Small intestine (tissue), 7 donors: ENCODE measurements around the gene ISCU. TPM values are rescaled to one million over a fixed set of nuclear protein-coding genes. Genes with fewer than 3 reads are reported as not detected.
A peak's percentile ranks its signal among the peaks of the same experiment; 100 is the strongest.
"Not testable (repeated sequence)": the region's sequence is repeated elsewhere in the genome, so short reads cannot be mapped to it uniquely, and the experiment has no call there.

Experiments used
- DNase-seq, 2 donors: peaks; one replicate each; pipeline versions ENCODE4 v3.0.0 to v3.0.0-alpha.2; 2013
- FAIRE-seq: peaks from 2 replicates; lab custom pipeline; 2012; peaks lifted over from hg19 to GRCh38; lab: Jason Lieb, UNC
- H3K27ac ChIP-seq, 3 donors: one replicate each; pipeline ENCODE4 v1.5.1; 2013; ENCODE audit warnings: low read length in 2 of 3, mild to moderate bottlenecking in 2 of 3, control low read depth in 1 of 3, inconsistent platforms in 1 of 3, low read depth in 1 of 3, moderate library complexity in 1 of 3
- H3K27me3 ChIP-seq, 3 donors: one replicate each; pipeline ENCODE4 v1.6.1; 2013; ENCODE audit warnings: low read length in 3 of 3, inconsistent platforms in 1 of 3; ENCODE audit not compliant: control insufficient read depth in 3 of 3, insufficient read depth in 3 of 3
- H3K36me3 ChIP-seq, 3 donors: one replicate each; pipeline ENCODE4 v1.6.1; 2013; ENCODE audit warnings: low read length in 3 of 3, inconsistent platforms in 1 of 3, low read depth in 1 of 3, mild to moderate bottlenecking in 1 of 3, moderate library complexity in 1 of 3; ENCODE audit not compliant: control insufficient read depth in 3 of 3, insufficient read depth in 2 of 3
- H3K4me1 ChIP-seq, 3 donors: one replicate each; pipeline ENCODE4 v1.6.1; 2013; ENCODE audit warnings: low read length in 2 of 3, inconsistent platforms in 1 of 3, low read depth in 1 of 3, mild to moderate bottlenecking in 1 of 3, moderate library complexity in 1 of 3; ENCODE audit not compliant: control insufficient read depth in 3 of 3, insufficient read depth in 2 of 3
- H3K4me3 ChIP-seq, 3 donors: one replicate each; pipeline ENCODE4 v1.5.1; 2013; ENCODE audit warnings: low read length in 3 of 3, control low read depth in 1 of 3, inconsistent platforms in 1 of 3, low read depth in 1 of 3, mild to moderate bottlenecking in 1 of 3, moderate library complexity in 1 of 3
- H3K9me3 ChIP-seq, 2 donors: one replicate each; pipeline ENCODE4 v1.6.1; 2013; ENCODE audit warnings: low read depth in 1 of 2, low read length in 1 of 2; ENCODE audit not compliant: control insufficient read depth in 2 of 2, insufficient read depth in 1 of 2
- WGBS, 3 donors: extraction: QIAGEN DNeasy Blood & Tissue Kit; methylation state at CpG; one replicate each; pipeline ENCODE4 v1.1.7; 2013; 5-methylcytosine and 5-hydroxymethylcytosine counted together
- polyA plus RNA-seq, 4 donors: library from polyadenylated mRNA; stranded (reverse) in 3 of 4; unstranded in 1 of 4; fragments of 200-250 nt in 3 of 4; fragments of 120-200 nt in 1 of 4; gene quantifications; one replicate each; pipeline versions ENCODE4 v1.2.1 to v1.2.3, GENCODE V29; 2013
- donor health status: healthy with polysubstance abuse.
- donor health status: control.
- donor health status: control.
- donor health status: Bipolar disorder and iron deficiency.
- donor health status: healthy.

ISCU gene
- polyA plus RNA-seq, 4 donors: 102 to 178 (median 132) TPM

DNA sequence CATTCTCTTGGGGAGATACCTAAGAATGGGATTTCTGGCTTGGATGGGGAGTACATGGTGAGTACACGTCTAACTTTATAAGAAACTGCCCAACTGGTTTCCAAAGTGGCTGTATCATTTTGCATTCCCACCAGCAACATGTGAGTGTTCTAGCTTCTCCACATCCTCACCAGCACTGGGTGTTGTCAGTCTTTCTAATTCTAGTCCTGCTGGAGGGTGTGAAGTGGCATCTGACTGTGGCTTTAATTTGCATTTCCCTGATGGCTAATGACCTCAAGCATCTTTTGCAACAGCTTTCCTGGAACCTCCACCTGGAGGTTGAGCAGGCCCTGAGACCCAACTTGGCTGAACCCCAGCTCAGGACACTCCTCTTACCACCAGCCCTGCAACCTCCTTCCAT lies 53.5 kb downstream of the ISCU start:
- H3K27ac ChIP-seq: no peak overlapping the region
- H3K9me3 ChIP-seq: peaks cover 0 to 3% of the 10 kb centered on the region in 2 donors
- FAIRE-seq: no peak
- DNase-seq: no peak
- no peaks in the 10 kb centered on the region for H3K36me3 ChIP-seq
- no peak overlapping the region for H3K4me3 ChIP-seq
- no peaks in the 10 kb centered on the region for H3K4me1 ChIP-seq
- WGBS, 3 donors: 83 to 100% (median 93%) methylated on average over 1 of the region's 1 CpG
- peaks cover 0 to 3% (median 0%) of the 10 kb centered on the region in 3 donors for H3K27me3 ChIP-seq

DNA sequence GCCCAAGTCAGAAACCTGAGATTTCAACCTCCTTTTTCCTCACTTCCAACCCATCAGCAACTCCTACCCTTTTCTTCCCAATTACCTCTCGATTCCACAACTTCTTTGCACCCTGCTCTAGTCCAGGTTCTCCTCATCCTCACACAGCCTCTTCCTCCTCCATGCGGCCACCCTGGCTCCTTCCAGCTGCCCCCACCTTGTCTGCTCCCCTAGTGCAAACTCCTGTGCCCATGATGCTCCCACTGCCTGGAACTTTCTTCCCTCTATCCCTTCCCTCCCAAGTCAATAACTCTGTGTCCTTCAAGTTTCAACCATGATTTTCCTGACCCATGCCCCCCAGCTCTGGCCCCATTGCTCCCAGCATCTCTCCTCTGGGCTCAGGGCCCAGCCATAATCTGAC lies 54.0 kb downstream of the ISCU start:
- FAIRE-seq: no peak
- H3K4me1 ChIP-seq: no peaks in the 10 kb centered on the region
- H3K9me3 ChIP-seq: peaks cover 0 to 3% of the 10 kb centered on the region in 2 donors
- peak overlapping the region in 1 of 3 donors; percentile 67 for H3K27ac ChIP-seq
- WGBS, 3 donors: 93 to 100% (median 96%) methylated on average over 2 of the region's 2 CpGs
- no peak for DNase-seq
- peaks cover 0 to 3% (median 0%) of the 10 kb centered on the region in 3 donors for H3K27me3 ChIP-seq
- H3K4me3 ChIP-seq: no peak overlapping the region
- no peaks in the 10 kb centered on the region for H3K36me3 ChIP-seq

DNA sequence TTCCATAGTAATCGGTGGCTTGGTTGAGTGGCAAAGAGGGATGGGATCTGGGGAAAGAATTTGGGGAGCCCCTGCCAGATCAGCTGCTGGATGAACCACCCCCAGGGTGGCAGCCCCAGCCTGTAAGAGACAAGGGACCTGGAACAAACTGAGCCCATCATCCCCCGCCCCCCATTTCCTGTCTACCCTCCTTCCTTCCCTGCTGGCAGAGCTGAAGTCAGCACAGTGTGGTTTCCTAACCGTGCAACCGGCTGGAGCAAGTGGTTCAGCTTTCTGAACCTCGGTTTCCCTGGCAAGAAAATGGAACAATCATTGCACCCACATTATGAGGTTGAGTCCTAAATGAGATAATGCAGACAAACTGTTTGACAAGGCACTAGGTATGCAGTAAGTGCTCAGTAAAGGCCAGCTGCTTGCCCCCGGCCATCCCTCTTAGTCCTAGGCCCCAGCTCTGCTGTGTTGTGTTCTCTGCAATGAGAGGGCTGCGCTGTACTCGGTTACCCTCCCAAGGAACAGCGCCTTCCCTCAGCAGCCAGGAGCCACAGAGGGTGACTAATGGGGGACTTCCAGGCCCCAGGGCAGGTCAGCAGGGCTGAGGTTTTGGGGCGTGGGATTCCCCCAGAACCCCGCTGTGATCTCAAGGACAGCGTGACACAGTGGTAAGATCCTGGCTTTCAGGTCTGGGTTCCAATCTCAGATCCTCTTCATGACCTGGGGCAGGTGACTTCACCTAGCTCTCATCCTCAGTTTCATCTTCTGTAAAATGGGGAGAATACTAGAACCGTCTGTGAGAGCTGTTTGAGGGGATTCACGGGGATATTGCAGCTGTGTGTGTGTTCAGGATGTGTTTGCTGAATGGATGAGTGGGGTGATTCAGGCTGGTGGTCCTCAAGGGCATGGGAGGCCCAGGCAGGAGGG lies 54.8 kb downstream of the ISCU start:
- no peaks in the 10 kb centered on the region for H3K4me1 ChIP-seq
- peak overlapping the region in 1 of 3 donors; percentile 67 for H3K27ac ChIP-seq
- H3K4me3 ChIP-seq: no peak overlapping the region
- FAIRE-seq: no peak
- peaks cover 0 to 3% (median 0%) of the 10 kb centered on the region in 3 donors for H3K27me3 ChIP-seq
- no peak for DNase-seq
- H3K9me3 ChIP-seq: peaks cover 0 to 3% of the 10 kb centered on the region in 2 donors
- WGBS, 3 donors: 64 to 76% (median 66%) methylated on average over 14 of the region's 14 CpGs
- no peaks in the 10 kb centered on the region for H3K36me3 ChIP-seq

DNA sequence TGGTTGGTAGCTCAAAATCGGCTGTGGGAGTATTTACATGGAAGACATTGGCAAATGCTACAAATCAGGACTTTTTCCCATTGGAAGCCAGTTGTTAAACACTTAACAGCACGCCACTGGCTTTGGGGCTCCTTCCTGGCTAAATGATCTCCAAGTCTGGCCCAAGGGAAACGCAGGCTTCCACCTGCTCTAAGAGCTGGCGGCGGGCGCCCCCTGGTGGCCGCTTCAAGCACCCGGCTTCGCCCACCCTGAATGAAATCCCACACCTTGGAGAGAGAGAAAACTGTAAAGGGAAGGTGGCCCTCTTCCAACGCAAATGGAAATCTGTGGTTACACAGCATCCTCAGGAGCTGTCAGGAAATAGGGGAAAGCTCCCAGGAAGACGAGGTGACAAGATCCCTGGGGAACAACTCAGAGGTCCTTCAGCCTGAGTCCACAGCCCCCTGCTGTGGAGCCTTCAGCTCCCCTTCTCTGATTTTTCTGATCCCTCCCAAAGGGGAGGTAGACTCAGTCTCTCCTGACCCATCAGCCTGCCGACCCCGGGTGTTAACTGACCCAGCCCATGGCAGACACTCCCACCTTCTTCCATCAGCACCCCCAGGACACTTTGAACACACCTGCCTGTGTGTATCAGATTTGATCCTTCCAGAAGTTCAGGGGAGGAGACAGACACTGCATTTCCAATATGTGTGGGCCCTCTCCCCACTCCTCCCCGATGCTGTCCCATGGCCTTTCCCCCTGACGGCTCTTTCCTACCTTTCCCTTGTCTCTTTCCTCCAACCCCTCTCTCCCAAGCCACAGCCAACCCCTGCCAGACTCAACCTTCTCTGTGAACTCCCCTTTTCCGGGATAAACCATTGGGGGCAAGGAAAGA lies 55.9 kb downstream of the ISCU start:
- H3K36me3 ChIP-seq: no peaks in the 10 kb centered on the region
- no peak overlapping the region for H3K4me3 ChIP-seq
- peaks cover 0 to 3% (median 0%) of the 10 kb centered on the region in 3 donors for H3K27me3 ChIP-seq
- no peaks in the 10 kb centered on the region for H3K4me1 ChIP-seq
- FAIRE-seq (no peak), DNase-seq (peak; percentile 66 to 86)
- peaks cover 0 to 3% of the 10 kb centered on the region in 2 donors for H3K9me3 ChIP-seq
- WGBS, 3 donors: 9 to 13% (median 12%) methylated on average over 16 of the region's 16 CpGs
- no peak overlapping the region for H3K27ac ChIP-seq

DNA sequence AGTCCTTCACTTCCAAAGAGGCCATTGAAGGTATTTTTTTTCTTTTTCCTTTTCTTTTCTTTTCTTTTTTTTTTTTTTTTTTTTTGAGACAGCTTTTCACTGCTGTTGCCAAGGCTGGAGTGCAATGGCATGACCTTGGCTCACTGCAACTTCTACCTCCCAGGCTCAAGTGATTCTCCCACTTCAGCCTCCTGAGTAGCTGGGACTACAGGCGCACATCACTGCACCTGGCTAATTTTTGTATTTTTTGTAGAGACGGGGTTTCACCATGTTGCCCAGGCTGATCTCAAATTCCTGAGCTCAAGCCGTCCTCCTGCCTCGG lies 56.5 kb downstream of the ISCU start:
- FAIRE-seq, H3K27me3 ChIP-seq, H3K4me3 ChIP-seq, H3K27ac ChIP-seq, H3K9me3 ChIP-seq, H3K4me1 ChIP-seq, H3K36me3 ChIP-seq, DNase-seq: not testable (repeated sequence)
- 84 to 93% (median 88%) methylated on average over 4 of the region's 4 CpGs for WGBS, 3 donors

Other genes with a start within 250 kb of the ISCU start
- 1 to 10 TPM; 1.1 to 5.5 (median 2.6) TPM for gene CMKLR1, start 223.3 kb upstream of the ISCU start, polyA plus RNA-seq
- gene FICD, start 47.3 kb upstream of the ISCU start, polyA plus RNA-seq: 1 to 10 TPM in 2 of 4 donors, under 1 TPM in 2; 0.81 to 2.2 (median 1.5) TPM
- 10 to 100 TPM; 15.9 to 52.3 (median 19.6) TPM for gene SART3, start 1.4 kb upstream of the ISCU start, polyA plus RNA-seq
- gene TMEM119, start 35.5 kb downstream of the ISCU start, polyA plus RNA-seq: 10 to 100 TPM in 1 of 4 donors, 1 to 10 TPM in 2, under 1 TPM in 1; 0.67 to 12.3 (median 6.0) TPM
- gene SELPLG, start 71.3 kb downstream of the ISCU start, polyA plus RNA-seq: 1 to 10 TPM; 1.1 to 7.2 (median 4.6) TPM
- 10 to 100 TPM; 22.2 to 59.2 (median 33.0) TPM for gene CORO1C, start 168.9 kb downstream of the ISCU start, polyA plus RNA-seq